Measurements from ENCODE around the gene NCKAP5.
A peak's percentile ranks its signal among the peaks of the same experiment; 100 is the strongest.

Gene NCKAP5

DNA sequence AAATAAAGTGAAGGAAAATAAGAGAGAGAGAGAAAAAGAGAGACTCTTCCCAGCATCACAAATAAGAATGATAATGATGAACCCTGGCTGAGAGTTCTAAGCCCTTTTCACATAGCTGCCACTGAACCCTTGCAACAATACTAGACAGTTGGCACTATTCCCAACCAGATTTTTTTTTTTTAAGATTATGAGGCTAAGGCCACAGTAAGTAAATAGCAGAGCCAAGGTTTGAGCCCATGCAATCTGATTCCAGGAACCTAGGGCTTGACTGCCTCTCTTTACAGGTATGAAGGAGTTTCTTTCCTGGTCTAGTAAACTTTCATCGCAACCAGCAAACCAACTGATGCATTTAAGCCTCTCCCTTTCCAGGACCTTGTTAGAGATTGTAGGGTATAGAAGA, 424.6 kb downstream of the NCKAP5 start:
- DNase-seq (ENCODE audit: low spot score), result no peak

DNA sequence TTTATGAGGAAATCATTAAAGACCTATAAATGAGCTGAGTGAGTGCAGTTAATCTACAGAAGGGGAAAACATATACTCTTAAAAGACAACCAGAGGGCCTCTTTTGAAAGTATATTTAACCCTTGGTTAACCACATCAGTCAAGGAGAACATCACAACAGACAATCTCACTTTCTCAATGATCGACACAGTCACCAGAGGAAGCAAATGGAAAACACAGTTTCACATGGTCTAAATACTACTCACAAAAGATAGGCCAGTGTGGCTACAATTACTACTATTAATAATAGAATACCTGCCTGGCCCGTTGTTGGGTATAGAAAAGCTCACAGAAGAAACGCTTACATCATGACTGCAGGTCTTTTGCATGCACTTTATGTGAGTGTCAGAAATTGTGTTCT, 426.2 kb downstream of the NCKAP5 start:
- no peak for DNase-seq (ENCODE audit: low spot score)

DNA sequence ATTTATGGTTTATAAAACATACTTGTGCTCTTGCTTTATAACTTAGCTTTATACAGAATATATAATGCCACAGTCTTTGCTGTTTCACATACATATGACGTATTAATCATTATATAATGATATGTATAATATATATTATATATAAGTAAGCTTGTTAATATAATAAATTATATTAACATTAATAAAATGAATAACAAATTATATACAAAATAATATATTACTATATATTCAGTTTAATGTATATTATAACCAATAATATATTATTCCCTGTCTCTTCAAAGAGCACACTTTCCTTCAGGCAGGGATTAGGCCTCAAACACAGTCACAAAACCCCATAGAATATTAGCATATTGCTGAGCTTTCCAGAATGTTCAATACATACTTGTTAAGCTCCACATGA, 427.6 kb downstream of the NCKAP5 start:
- DNase-seq (ENCODE audit: low spot score), result no peak

DNA sequence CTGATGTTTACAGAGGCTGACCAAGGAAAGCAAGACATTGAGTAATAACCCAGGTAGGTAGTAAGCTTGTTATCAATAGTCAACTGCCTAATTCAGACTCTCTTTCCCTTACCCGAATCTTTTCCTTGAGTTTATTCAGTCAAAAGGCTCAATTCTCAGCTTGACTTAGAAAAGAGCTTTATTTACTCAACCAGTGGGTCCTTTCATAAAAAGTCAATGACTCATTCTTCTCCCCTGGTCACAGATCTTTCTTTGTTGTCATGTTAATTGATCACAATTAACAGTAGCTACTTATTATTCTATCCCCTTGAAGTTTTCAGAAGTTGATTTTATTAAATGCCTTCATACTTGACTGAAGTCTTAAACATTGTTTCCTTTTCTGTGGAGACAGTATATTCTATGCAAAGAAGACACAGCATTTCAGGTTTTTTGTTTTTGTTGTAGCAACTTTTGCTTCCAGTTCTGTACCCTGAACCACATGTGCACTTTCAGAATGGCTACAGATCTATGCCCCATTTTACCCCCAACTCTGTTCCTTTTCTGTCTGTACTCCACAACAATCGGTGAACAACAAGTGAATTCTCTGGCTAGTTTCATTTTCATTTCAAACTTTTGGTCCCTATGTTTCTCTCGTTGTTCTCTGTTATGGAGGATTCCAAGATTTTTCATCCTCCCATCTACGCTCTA, 428.3 kb downstream of the NCKAP5 start:
- no peak for DNase-seq (ENCODE audit: low spot score)

DNA sequence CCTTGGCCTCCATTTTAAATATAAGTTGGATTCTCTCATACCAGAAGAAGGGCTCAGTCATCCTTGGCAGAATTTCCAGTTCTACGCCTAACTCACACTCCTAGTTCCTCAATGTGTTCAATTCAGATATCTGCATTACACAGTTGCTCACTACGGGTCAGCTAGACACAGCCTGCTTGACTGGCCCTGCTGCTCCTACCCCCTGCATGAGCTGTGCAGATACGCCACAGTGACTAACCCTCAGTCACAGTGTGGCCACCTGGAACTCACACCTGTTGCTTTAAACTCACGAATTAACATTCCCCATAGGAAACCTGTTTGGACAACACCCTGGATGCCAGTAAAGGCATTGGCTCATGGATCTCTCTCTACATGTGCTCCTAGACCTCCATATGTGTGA, 429.6 kb downstream of the NCKAP5 start:
- DNase-seq (ENCODE audit: low spot score), result no peak

DNA sequence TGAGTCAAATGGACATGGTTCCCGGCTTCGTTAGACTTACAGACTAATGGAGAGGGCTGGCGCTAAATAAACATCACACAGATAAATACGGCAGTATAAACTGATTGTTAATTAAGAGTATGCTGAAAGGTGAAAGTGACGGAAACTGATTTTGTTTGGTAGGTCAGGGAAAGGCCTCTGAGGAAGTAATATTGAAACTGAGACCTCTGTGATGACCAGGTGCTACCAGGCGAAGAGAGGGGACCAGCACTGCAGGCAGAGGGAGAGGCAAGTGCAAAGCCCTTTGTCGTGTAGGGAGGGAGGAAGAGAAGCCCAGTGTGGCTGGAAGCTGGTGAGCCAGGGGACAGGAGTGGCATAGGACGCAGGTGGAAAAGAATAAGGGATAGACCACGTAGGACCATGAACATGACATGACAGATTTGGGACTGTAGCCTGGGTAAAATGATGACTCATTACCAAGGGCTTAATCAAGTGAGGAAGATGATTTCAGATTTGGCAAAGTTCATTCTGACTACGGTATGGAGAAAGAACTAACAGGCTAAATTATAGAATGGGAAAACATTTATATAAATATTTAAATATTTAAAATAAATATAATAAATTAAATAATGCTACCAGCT, 433.1 kb downstream of the NCKAP5 start:
- no peak for DNase-seq (ENCODE audit: low spot score)

DNA sequence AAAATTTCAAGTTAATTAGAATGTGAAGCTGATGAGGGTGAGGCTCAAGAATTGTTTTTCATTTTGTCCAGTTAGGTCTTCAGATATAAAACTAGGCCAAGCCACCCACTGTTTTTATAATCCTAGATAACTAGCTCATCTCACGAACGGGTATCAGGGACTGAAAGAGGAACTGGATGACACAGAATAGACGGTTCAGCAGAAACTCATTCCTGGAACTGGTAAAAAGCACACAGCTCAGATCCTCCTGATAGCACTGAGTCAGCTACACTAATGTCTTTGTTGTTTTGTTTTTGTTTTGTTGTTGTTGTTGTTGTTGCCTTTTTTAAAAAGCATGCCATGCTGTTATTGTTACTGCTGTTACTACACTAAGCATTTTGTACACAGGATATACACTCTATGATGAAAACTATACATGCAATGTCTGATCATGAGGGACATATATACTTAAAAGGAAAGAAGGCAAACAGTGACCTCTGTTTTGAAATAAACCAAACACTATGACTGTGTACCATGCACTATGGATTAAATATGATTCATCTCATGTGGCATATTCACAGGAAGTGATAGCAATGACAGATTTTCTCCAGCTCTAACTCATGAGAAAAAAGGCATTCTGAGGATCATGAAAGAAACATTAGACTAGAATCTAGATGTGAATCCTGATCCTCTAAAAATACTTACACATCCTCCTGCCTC, 437.6 kb downstream of the NCKAP5 start:
- peak; percentile 10 for DNase-seq (ENCODE audit: low spot score)

DNA sequence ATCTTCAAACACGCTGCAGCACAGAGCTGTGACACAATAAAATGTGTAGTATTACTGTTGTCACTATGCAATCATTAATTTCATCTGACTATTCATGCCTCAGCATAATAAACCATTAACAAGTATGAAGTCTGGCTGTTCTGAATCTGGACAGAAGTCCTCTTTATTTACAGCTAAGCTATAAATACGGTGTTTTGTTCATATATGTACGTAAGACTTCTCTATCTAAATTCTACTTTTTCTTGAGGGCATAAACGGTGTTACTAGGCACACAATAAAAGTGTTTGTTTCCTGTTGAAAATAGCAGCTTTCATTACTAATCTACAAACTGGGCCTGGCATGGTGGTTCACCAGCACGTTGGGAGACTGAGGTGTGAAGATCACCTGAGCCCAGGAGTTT, 443.8 kb downstream of the NCKAP5 start:
- DNase-seq (ENCODE audit: low spot score), result no peak

DNA sequence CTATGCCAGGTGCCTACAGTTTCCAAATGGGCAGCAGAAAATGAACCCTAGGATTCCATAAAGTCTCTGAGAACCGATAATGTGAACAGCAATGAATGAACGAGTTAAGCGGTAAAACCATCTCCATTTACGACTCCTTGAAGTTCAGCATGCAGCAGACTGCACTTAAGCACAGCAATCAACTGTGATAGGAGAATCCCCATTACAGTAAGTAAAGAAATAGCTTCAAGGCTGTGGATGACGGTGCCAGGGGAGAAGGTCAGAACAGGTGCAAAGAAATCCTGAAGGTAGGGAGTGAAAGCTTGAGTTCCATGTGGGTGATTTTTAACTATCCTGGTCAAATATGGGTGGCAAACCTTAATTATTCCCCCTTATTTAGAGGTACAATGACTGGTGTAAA, 444.4 kb downstream of the NCKAP5 start:
- no peak for DNase-seq (ENCODE audit: low spot score)

DNA sequence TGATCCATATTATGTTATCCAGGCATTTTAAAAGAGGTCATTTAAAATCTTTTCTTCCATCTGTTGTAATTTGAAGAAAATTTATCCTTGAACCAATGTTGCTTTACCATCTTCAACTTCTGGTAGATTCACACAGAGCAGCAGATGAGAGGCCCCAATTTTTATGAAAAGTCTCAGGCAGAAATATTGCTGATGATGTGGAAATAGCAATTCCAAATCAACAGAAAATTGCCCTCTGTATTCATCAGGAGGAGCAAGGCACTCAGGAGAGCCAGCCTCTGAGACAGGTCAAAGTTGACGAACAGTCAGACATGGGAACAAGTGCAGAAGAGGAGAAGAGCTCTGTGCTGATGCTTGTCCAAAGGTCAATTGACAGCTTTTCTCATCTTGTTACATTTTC, 444.9 kb downstream of the NCKAP5 start:
- no peak for DNase-seq (ENCODE audit: low spot score)

DNA sequence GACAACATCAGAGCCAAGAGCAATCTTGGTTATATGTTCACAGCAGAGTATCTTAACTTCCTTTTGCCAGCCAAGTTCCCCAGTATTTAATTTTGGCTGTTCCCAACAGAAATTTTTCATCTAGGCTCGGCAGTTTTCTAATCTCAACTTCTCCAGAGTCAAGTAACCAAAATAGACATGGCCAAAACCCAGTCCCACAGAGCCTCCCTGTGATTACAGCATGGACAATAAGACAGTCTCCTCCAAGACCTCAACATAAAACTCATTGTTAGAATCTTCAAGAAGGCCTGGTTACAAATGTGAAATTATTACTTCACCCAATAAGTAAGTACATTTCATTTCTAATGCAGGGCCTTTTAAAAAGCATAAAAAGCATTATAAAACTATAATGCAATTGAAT, 445.7 kb downstream of the NCKAP5 start:
- no peak for DNase-seq (ENCODE audit: low spot score)

DNA sequence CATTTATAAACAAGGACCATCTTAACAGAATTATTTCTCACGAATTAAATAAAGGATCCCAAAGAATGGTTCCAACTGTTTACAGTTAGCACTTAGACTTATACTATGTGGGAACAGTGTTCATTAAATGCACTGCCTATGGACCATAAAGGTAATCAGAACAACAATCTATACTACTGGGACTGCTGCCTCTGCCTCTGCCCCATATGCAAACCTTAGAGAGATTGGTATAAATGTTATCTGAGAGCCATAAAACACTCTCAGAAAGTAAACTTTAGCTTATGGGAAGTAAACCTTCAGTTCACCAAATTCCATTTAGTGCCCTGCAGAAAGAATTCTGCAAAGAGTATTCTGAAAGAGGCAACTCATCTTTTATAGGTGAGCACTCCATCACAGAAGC, 448.0 kb downstream of the NCKAP5 start:
- no peak for DNase-seq (ENCODE audit: low spot score)

DNA sequence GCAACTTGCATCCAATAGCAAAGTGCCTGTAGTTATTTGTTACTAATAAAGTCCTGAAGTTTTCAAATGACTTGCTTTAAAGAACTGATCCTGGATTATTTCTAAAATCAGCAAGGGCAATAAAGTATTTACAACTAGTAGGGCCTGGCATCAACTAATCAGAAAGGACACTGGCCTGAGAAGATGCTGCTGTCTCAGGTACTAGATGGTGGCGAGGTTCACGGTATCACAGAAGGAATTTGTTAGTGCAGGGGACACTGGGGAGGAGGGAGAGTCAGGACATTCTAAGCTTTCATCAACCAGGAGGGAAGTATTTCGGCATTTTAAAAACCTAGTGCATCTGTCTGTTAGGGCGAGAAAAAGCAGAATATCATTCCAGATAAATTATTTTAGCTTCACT, 458.1 kb downstream of the NCKAP5 start:
- DNase-seq (ENCODE audit: low spot score), result no peak

DNA sequence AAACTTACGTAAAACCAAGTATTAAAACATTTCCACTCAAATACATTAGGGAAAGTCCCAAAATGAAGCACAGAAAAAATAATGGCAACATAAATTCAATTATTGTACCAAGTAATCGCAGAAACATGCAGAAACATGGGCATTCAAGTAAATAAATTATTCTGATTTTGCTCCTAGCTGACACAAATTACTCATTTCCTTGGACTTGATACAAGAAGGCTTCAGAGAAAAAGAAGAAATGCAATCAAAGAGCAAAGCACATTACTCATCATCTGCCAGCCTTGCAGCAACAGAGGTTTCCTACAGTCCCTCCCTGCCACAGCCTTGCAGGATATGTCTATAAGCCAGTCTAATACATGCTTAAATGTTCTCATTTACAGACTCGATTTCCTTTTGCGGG, 458.5 kb downstream of the NCKAP5 start:
- peak; percentile 24 for DNase-seq (ENCODE audit: low spot score)

DNA sequence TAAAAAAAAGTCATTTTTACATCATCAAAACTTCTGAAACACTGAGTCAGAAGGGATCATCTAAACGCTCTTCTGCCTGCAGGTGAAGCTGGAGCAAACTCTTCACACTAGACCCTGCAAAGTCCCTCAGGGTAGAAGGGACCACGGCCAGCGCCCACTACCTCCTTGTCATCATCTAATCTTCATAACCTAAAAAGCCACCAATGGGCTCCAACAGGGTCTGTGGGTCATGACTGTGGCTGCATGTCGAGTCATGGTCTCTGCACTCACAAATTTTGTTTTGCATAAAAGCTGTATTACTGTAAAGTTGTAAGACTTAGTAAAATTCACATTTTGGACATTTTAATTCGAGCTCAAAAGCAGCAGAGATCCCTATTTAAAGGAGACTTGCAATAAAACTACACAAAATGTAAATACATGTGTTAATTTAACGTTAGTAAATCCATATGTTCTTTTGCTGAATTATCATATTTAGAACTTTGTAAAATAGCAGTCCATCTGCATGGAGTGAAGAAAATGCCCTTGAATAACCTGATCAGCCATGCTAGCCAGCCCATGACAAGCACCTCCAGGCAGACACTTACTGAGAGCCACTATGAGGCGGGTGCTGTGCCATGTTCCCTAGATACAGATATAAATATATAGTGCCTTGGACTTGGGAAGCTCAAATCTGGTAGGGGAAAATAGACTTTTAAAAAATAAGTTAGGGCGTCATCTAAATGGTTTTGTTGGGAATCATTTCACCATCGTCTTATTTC, 461.0 kb downstream of the NCKAP5 start:
- no peak for DNase-seq (ENCODE audit: low spot score)

DNA sequence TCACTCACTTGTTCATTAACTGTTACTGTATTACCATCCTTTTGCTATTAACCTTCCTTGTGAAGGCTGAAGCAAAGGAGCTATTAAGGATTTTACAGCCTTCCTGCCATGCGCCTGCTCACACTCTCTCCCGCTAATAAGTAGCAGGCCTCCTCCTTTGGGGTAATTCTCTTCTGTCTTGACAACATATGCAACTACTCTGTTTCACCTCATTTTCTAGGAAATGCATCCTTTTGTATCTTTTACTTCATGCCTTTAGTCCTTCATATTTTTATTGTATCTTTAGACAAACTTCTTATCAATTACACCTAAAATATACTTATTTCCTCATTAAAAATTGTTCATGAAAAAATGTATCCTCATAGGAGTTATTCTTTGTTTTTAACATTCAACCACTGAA, 463.4 kb downstream of the NCKAP5 start:
- no peak for DNase-seq (ENCODE audit: low spot score)

DNA sequence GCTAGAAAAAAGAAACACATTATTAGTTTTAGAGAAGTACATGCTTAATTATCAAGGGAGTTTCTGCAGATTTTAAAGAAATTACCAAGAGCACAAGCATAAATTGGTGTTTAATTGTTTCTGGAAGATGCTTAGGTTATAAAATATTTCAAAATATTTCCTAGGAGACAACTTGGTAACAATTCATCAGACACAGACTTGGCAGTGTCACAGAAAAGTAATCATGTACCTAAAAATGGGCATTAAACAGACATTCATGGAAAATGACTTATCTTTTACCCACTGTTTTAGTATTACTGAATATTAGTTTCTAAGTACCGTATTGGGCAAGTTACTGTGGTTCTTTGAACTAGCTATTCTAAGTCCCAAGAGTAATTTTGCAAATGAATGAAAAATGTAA, 469.5 kb downstream of the NCKAP5 start:
- no peak for DNase-seq (ENCODE audit: low spot score)

DNA sequence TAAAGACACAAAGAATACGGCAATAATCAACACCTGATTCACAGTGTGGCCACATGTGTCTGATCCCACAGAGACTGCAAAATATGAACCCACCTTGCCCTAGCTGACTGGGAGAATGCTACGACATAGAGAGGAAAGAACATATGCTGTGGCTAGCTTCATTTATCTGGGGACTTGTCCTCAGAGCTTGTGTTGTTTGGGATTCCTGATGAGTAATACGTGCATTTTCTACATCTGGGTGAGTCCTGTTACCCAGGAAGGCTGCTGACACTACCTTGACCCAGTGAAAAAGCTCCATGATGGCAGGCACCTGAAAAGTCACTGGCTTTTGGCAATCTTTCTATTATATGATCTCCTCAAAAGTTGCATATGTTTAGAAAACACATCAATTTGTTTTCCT, 470.6 kb downstream of the NCKAP5 start:
- peak; percentile 7 for DNase-seq (ENCODE audit: low spot score)

DNA sequence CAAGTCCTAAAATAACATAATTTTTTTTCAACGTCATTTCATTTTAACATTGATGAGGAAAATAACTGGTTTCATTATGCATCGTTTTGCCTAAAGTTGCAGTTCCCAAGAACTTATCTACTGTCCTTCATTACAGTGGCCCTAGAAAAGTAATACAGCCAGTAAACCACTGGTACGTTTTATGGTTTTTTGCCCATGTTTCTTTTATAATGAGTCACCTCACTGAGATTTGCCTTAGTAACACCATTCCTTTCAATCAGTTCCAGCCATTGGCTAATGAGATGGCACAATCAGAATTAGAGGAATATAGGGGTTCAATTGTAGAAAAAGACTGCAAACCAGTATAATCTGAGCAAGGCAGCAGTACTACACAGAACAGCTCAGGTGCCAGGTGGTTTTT, 475.7 kb downstream of the NCKAP5 start:
- no peak for DNase-seq (ENCODE audit: low spot score)

DNA sequence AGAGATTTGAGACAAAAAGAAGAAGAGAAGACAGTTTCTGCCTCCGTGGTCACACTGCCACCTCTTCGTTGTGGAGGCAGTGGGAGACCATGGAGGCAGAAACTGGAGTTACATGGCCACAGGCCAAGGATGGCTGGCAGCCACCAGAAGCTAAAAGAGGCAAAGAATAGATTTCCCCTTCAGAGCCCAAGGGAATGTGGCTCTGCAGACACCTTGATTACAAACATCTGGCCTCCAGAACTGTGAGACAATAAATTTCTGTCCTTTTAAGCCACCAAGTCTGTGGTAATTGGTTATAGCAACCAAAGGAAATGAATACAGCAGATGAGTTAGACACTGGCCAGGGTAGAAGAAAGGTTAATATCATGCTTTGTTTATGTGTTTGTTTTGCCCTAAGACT, 477.9 kb downstream of the NCKAP5 start:
- no peak for DNase-seq (ENCODE audit: low spot score)

DNA sequence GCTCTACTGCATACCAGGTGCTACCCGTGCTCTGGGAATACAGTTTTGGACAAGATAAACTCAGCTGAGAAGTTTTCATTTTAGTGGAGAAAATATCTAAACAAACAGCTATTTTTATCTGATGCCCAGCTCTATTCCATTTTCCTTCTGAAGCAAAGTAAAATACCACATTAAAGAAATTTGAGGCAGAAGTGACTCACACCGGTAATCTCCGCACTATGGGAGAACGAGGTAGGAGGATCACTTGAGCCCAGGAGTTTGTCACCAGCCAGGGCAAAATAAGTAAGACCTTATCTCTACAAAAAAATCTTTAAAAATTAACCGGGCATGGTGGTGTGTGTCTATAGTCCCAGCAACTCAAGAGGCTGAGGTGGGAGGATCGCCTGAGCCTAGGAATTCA, 482.1 kb downstream of the NCKAP5 start:
- DNase-seq (ENCODE audit: low spot score), result no peak

DNA sequence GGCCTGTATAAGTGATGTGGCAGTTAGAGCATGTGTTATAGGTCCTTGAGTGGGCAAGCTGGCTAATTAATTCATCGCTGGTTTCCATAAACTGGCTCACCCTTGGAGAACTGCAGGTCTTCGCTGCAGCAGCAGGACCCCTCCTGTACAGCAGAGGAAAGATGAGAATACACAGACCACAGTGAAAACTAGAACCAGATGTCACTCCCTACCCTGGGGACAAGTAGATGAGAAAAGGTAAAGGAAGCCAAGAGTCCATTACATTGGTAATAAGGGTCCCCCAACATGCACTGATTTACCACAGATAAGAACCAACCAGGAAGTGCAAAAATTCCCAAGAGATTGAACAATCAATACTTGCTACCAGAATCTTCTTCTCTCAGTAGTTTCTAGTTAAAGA, 482.6 kb downstream of the NCKAP5 start:
- no peak for DNase-seq (ENCODE audit: low spot score)

DNA sequence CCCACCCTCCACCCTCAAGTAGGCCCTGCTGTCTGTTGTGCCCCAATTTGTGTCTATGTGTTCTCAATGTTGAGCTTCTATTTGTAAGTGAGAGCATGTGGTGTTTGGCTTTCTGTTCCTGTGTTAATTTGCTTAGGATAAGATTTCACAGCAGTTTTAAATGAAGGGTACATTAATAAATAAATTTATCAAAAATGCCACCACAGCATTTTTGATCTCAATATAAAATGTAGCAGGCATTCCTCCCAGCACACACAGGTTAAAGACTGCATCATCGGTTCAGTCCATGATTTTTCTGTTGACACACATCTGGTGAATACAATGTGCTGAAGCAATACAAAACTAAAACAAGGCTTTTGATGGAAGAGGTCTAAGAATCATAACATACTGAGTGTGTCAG, 486.2 kb downstream of the NCKAP5 start:
- DNase-seq (ENCODE audit: low spot score), result no peak

All from hepatic stellate cell (primary cell).